Mammary epithelial cell (primary cell): Measurements from ENCODE around the gene PLD6.

ENCODE experiments used
- EZH2 ChIP-seq: IDR thresholded peaks from 2 replicates; pipeline ENCODE4 v1.6.1; 2012; ENCODE audit warnings: low read length, inconsistent platforms, borderline replicate concordance
- TF ChIP-seq, protein P1 (sequence below), 2 donors: IDR thresholded peaks in 1 of 2; conservative IDR thresholded peaks in 1 of 2; 2 replicates each; pipeline ENCODE4 v1.5.1; 2011 to 2012; ENCODE audit warnings: inconsistent platforms in 2 of 2, low read length in 2 of 2, mild to moderate bottlenecking in 2 of 2, control low read depth in 1 of 2, low read depth in 1 of 2; ENCODE audit not compliant: insufficient read depth in 1 of 2; ENCODE audit errors: extremely low read depth in 1 of 2

DNA sequence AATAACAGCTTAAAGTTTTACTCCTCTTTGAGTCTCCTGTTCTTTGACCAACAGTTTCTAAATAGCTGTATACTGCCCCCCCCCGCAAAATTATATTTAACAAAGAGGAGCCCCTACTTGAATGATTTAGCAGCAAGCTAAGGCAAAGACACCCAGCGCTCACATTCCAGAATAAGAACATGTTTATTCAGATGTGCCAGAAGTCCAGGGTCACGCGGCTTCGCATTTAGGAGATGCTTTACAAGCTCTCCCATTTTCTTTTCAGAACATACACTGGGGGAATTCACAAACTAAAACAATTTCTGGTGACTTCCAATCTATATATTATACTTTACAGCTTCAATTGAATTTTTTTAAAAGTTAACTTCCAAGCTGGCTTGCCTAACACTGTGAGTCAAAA, 5.3 kb downstream of the PLD6 start:
- TF ChIP-seq, protein P1, sequence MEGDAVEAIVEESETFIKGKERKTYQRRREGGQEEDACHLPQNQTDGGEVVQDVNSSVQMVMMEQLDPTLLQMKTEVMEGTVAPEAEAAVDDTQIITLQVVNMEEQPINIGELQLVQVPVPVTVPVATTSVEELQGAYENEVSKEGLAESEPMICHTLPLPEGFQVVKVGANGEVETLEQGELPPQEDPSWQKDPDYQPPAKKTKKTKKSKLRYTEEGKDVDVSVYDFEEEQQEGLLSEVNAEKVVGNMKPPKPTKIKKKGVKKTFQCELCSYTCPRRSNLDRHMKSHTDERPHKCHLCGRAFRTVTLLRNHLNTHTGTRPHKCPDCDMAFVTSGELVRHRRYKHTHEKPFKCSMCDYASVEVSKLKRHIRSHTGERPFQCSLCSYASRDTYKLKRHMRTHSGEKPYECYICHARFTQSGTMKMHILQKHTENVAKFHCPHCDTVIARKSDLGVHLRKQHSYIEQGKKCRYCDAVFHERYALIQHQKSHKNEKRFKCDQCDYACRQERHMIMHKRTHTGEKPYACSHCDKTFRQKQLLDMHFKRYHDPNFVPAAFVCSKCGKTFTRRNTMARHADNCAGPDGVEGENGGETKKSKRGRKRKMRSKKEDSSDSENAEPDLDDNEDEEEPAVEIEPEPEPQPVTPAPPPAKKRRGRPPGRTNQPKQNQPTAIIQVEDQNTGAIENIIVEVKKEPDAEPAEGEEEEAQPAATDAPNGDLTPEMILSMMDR (conservative IDR thresholded peaks at IDR 0.05 in 1 of 2, IDR thresholded peaks at IDR 0.05 in 1 of 2; ENCODE audit: extremely low read depth in 1 of 2, insufficient read depth in 1 of 2, low read depth in 1 of 2, low read length in 2 of 2): no peak
- no peak for TF ChIP-seq EZH2
